HG03045 (cell line): ENCODE results near the gene PARD3B.

Experiments used
- ATAC-seq: cut with Tn5 transposase; IDR thresholded peaks from one replicate; pipeline ENCODE4 v1.9.1; 2021; ENCODE audit warnings: mild to moderate bottlenecking, moderate library complexity; ENCODE audit not compliant: unreplicated experiment

PARD3B gene

DNA sequence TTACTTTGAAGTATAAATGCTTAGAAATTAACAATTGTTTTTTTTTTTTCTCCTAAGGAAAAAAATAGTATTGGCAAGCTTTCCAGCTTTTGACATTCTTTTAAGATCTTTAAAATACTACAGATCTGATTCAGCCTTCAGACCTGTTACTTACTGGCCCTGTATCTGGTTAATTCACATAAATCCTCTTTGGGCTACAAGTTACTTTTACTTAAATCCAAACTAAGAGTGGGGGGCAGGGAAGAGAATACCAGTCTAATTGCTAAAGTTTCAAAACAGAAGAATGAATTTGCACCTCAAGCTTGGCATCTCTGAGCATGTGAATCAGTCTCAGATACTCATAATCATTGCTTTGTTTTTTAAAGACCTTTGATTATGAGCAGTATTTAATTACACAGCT is 386.3 kb downstream of the PARD3B start:
- no peak for ATAC-seq

DNA sequence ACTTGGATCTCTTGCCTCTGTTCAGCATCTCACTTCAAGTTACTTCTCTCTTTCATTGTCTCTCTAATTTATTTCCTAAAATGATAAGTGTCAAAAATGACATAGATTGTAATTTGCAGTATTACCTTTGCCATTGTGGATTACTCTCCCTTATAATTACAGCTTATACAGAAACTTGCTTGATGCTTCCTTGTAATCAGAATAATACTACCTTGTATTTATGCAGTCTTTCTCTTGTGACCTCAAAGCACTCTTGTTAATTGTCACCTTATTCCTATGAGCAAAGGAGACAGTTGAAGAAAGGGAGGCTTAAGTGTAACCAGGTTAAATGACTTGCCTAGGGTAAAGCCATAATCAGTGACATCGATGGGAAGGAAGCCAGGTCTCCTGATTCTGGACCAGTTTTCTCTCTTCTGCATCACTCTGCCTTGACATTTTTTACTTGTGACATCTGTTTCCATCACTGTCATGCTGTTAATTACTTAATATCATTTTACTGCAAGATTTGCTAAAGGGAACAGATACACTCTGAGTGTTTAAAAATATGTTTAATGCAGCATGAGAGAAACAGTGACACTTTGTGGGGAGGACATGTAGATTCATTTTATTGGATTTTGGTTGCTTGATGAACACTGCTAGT is 388.6 kb downstream of the PARD3B start:
- ATAC-seq: no peak

DNA sequence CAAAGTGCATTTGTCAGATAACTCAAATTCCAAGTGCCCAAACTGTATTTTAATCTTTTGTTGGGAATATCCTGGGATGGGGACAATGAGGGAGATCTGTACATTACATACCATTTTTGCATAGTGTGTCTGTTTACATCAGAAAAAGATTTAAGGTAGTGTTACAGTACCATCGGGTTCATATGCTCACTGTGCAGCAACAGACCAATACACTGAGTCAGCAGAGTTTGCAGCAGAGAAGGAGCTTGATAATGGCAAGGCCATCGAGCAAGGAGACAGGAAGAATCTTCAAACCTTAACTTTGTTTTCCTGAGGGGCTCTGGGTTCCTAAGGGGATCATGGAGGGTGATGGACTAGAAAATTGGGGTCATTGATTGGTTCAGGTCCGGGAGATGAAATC is 399.7 kb downstream of the PARD3B start:
- no peak for ATAC-seq

DNA sequence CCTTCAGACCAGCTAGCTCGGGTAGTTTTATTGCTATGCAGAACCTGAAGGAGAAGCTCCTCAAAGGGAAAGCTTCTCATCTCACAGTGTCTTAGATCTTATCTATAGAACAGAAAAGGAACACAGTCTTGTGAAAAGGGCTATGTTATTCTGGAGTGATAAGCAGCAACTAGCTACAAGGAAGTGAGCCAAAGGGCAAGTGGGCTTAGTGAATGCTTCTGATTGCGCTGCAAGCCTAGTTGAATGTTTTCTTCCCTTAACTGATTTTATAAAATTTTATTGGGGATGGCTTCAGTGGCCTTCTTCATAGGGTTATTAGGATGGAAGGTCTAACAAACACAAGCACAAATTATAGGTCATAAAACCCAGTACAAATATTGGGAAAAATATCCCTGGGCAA is 400.1 kb downstream of the PARD3B start:
- no peak for ATAC-seq

DNA sequence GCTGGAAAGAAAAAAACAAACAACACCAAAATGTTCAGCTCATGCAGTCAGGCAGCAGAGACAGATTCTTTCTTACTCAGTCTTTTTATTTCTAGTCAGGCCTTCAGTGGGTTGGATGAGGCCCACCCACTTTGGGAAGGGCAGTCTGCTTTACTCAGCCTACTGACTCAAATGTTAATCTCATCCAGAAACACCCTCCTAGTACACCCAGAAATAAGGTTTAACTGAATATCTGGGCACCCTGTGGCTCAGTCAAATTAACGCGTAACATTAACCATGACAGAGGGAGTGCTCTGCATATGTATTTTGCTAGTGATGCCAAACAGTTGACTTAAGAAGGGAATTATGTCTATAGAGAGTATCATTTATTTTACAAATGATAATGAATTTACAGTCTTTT is 401.6 kb downstream of the PARD3B start:
- ATAC-seq: no peak

DNA sequence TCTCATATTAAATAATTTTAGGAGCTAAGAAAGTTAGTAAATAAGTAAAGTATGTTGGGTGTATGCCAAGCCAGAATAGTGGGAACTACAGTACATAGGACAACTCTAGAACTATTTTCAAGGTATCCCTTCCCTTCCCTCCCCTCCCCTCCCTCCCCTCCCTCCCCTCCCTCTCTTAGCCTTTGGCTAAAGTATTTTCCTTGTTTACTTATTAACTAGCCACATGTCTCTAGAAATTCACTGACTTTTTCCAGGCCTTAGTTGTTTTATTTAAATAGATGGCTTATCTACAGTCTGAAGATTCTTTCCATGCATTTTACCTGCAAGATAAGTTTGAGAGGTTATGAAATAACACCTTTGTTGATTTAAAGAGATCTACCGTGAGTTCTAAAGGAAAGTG is 402.1 kb downstream of the PARD3B start:
- no peak for ATAC-seq

DNA sequence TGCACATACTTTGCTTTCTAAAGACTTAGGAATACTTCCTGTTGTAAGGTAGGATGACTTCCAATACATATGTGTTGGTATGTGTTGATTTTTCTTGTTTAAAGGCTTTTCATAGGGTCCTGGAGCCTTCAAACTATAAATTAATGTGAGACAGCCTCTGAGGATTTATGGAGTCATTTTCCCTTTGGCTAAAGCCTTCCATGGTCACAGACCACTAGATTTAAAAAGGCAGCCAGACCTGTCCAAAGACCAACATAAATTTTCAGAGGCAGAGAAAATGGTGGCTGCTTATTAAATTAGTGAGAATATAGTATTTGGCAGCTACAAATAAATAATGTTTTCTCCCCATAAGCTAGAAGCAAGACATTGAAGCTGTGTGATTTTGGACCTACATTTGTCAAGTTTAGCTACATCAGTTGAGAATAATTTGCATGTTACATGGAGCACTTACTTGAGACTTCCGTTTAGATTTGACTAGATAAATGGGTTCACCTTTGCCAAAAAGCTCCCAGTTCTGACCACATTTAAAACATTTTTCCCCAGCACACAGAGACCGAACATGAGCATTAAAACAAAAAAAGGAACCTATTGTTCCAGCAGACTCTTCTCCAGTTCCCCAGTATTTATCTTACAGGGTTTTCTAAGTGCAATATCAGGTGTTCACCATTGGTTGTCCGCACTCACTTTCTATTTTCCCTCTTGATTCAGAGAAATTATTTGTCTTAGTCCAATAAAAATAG is 402.9 kb downstream of the PARD3B start:
- no peak for ATAC-seq

DNA sequence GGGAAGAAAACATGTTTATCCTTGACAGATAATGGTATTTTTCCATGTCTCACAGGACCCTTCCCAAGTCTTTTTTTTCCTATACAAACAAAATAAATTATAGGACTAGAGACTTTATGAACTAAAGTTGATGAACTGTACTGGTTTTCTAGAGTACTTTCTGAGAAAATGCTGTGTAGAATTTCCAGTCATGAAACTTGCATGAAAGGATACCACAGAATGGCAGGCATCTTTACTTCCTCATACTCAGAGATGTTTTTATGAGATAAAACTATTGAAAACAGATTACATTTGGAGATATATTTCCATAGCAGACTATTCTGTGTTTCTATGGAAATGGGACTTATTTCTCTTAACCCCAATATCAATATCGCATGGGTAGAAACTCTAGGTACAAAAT is 403.5 kb downstream of the PARD3B start:
- ATAC-seq: no peak

DNA sequence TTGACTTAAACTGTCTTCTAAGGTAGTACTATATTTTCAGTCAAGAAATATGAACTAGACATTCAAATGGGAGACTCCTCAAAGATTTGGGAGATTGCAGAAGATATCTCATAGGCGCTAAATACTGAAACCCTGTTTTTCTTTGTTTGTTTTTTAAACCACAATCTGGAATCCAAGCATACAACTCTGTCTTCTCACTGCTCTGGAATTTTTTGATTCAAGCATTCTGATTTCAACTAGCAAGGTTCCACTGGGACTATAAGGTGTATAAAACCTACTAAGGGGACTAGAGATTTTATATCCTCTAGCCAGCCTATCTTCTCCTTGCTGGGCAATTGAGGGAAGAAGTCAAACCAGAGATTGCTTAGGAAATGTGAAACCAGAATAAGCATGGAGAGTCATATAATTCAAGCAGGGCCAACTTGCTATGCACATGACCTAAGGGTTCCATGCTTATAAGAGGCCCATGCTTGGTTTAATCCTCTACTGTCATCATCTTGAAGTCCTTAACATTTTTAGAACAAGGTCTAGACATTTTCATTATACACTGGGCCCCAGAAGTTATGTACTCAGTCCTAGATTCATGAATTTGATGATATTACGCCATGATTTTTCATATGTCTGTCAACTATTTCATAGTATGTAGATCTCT is 405.5 kb downstream of the PARD3B start:
- ATAC-seq: no peak

DNA sequence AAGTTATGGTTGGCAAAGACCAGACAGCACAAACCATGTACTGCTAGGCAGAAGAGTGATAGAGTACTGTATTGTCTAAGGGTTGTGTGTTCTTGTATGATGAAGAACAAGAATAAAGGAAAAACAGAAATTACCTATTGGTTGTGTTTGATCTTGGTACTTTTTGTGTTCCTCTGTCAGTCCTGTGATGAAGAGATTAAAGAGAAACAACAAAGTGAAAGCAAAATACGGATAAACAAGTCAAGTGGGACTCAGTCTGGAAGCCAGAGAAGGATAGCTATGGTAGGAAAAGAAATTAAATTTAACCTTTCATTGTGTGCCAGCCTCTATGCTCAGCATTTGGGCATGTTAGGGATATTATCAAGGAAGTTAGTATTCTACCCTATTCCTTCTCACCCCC is 413.1 kb downstream of the PARD3B start:
- no peak for ATAC-seq

DNA sequence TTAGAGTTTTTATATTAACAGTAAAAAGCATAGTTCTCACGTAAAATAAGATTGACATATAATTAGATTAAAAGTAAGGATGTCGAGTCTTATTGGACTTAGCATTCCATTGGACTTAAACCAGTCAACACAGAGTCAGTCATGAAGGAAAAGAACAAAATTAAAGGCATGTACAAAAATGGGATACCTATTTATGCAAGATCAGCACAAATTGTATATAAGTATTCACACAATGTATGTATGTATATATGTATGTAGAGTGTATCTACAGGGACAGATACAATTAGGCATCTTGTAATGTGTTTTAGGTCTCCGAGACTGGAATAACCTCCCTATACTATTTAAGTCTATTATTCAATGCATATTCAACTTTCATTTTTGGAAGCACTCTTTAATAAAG is 419.1 kb downstream of the PARD3B start:
- ATAC-seq: no peak

DNA sequence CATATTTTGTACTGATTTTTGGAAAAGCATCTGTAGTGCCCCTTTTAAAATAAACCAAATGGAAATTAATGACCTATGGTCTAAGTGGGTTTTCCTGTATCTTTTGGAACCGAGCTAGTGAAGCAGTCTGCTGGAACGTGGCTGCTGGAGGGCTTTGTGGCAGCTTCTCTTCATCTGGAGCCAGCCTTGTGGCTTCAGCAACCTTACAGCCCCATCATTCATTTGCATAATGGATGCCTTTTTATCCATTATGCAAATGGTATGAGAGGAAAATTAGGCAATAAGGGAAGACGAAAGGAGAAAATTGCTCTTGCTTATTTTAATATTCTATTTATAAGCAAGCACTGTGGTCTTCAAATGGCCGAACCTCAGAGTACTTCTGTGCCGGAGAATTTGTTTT is 421.0 kb downstream of the PARD3B start:
- no peak for ATAC-seq

DNA sequence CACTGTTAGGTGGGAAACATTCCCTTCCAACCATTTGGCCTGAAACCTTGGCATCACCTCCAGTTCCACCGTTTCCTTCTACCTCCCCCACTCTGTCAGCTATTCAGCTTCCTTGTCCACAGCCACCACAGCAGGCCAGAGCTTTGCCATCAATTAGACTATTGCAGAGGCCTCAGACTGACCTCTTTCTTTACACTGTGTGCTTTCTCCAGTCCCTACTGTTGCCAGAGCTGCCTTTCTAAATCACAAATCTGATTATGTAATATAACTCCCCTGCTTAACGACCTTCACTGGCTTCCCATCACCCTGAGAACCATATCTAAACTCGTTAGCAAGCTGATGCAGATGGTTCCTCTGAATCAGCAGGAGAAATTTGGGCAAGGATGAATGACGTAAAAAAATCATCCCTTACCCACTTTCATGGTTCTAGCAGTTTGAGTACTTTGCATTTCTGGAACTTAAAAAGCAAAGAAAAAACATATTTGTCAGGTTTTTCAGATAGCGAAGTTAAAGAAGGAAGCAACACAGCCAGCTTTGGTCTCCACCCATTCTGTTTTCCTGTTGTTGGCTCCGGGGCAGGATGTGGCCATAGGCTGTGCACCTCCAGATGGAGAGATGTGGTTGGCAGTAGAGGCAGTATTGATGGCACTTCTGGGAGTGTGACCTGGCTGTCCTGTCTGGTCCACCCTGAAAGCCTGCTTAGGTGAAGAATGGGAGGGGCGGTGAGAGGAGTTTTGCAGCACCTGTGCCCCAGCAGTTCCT is 422.1 kb downstream of the PARD3B start:
- no peak for ATAC-seq

DNA sequence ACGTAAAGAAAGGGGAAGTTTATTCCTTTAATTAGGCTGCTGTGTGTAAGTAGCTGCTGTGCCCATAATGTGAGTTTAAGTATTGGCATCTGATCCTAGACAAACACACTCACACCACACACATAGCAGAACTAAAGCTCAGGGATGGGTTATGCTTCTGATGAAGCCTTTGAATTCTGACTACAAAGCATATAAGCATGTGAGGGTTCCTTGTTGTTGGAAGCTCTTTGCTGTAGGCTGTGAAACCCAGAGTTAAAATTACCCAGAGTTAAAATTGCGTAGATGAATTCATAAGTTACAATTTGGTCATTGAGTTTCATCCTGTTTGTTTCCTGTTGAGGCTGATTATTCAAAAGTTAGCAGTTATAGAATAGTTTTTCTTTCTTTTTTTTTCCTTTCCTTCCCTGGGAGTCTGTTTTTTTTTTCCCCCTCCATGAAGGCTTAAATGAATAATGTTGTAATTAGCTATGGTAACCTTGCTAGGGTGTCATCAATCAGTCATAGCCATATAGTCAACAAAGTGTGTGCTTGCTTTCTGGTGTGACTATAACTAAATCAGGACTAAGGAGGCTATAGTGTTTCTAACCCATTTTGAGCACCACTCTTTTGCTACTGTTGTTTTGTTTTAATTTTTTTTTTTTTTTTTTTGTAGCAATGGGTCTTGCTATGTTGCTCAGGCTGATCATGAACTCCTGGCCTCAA is 426.1 kb downstream of the PARD3B start:
- ATAC-seq: no peak

DNA sequence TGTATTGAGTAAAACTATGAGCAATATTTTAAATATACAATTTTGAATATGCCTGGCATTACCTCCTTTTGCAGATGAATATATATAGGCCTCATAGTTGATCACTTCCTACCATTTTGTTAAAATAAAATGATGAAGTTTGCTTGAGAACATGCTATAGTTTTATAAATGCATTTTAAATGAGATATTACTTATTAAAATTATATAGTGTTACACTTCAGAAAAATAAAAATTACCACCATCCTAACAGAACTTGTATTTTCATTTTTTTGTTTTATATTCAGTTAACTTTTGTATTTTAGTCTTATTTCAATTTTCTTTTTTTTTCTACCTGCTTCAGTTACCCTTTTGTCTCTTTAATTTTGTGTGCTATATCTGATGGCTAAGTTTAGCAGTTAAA is 426.9 kb downstream of the PARD3B start:
- no peak for ATAC-seq

DNA sequence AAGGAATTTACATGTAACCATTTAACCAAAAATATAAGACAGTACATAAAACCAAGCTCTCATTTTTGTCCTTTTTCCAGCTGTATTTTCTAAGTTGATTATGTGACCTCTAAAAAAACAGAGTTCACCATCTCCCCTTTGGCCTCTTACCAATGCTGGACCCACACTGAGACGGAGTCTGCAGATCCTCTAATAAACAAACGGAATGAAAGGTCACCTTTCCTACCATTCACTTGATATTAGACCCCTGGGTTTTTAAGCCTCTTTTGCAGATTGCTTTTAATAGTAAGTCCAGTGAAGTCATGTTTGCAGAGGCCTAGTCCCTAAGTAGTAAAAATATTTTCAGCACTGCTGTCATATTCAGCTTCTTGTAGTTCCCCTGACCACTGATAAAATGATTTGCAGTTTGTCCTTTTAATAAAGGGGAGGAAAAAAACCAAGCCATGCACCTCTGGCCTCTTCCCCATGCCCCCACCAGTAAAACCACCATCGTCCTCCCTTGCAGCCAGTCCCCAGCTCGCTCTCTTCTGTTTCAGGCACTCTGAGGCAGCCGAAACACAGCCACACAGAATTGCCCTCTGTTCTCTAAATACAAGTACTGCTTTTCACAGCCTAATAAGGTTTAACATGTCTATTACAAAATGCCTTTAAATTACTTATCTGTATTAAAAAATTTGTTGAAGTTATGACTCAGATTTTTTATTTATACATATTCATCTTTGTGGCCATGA is 427.5 kb downstream of the PARD3B start:
- ATAC-seq: no peak

DNA sequence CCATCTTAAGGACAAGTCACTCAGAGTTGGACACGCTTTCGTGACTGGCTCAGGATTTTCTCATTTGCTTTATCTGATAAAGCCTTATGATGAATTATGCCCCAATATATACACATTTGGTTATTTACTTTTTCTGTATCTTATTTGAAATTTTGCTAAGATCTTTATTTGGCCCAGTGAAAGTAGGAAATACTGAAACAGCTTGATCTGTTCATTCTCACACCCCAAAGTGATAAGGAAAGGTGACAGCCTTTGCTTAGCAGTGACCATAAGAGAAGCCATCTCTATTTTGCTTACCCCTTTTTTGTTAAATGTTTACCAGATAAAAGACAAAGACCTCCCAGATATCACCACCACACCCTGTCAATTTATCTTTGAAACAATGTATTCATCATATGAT is 428.3 kb downstream of the PARD3B start:
- ATAC-seq: no peak

DNA sequence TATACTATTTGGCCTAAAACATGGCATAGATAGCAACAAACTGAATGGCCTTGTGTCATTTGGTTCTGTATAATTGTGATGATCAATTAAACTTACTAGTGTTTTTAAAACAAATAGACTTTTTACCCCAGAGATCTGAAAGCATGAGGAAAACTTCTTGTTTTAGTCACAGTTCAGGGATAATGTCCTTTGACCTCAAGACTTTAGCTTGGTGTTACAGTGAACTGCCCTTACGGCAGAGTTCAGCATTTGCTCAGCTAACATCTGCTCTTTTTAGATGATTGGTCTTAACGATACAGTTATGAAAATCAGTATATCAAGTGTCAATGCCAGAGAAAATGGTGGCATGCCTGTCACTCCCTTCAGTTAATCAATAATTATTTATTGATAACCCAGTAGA is 429.2 kb downstream of the PARD3B start:
- ATAC-seq: no peak

DNA sequence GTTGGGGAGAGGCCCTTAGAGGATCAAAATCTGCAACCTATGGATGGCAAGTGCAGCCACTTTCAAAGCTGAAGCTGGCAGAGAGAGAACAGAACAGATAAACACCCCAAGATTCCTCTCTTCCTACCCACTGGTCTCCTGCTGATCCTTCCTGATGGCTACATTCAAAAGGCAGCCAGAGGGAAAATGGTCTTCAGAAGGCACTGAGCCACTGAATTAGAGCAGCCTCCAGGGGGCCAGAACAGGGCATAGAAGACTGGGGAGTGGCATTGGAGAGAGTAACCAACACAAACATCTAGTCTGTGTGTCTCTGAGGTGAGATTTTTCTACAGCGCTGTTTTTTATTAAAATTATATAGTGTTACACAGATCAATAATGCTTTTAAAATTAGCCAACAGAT is 432.6 kb downstream of the PARD3B start:
- ATAC-seq: no peak

DNA sequence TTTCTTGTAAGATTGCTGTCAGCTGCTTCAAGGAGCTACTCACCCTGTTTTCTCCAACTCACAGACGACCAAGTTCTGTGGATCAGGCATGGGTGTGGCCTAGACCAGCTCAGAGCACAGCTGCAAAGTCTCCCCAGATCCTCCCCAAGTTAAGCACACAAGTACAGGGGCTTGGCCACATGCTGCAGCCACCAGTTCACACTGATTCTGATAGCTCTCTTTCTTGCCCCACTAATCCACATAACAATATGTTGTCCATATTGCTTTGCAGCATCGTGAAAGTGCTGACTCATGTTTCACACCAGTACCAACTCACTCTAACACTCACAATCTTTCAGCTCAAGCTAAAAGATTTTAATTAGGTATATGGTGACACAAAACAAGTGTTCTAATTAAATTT is 437.0 kb downstream of the PARD3B start:
- ATAC-seq: no peak
